Stimulated activated CD4-positive, alpha-beta T cell treated with anti-CD3 and anti-CD28 coated beads, Interleukin-1b, Interleukin-23, amount 100 ng/mL, for 1 hour (primary cell): ENCODE data around the gene BTBD9.

Experiments
- DNase-seq, 2 donors: peaks; one replicate each; pipeline ENCODE4 v3.0.0-alpha.2; 2020; ENCODE audit warnings: low read depth in 2 of 2

The BTBD9 gene

GRCh38 chr6:38177882-38178583 lies 461.7 kb downstream of the BTBD9 start:
- no peak for DNase-seq

- DNase-seq, result no peak
Measured at GRCh38 chr6:38176797-38177751, 462.7 kb downstream of the BTBD9 start.

- DNase-seq, result no peak
Measured at GRCh38 chr6:38175786-38176185, 463.9 kb downstream of the BTBD9 start.

GRCh38 chr6:38174806-38175495 lies 464.8 kb downstream of the BTBD9 start:
- no peak for DNase-seq

GRCh38 chr6:38174315-38174714 lies 465.4 kb downstream of the BTBD9 start:
- DNase-seq, result no peak

GRCh38 chr6:38173909-38174308 lies 465.8 kb downstream of the BTBD9 start:
- no peak for DNase-seq

GRCh38 chr6:38172739-38173410 lies 466.9 kb downstream of the BTBD9 start:
- DNase-seq, result no peak

- DNase-seq, result no peak
Measured at GRCh38 chr6:38171997-38172738, 467.6 kb downstream of the BTBD9 start.

- no peak for DNase-seq
Measured at GRCh38 chr6:38170666-38171355, 468.9 kb downstream of the BTBD9 start.

GRCh38 chr6:38169977-38170526 lies 469.7 kb downstream of the BTBD9 start:
- no peak for DNase-seq

GRCh38 chr6:38169221-38169976 lies 470.3 kb downstream of the BTBD9 start:
- no peak for DNase-seq

- no peak for DNase-seq
Measured at GRCh38 chr6:38168699-38169098, 471.0 kb downstream of the BTBD9 start.

- DNase-seq, result no peak
Measured at GRCh38 chr6:38168126-38168525, 471.6 kb downstream of the BTBD9 start.

GRCh38 chr6:38167598-38167997 lies 472.1 kb downstream of the BTBD9 start:
- no peak for DNase-seq

GRCh38 chr6:38166411-38167240 lies 473.1 kb downstream of the BTBD9 start:
- no peak for DNase-seq

GRCh38 chr6:38164671-38165108 lies 475.0 kb downstream of the BTBD9 start:
- no peak for DNase-seq

- no peak for DNase-seq
Measured at GRCh38 chr6:38164131-38164481, 475.6 kb downstream of the BTBD9 start.
